HEK293 (cell line): ENCODE results near the gene PHF5A.
A peak's percentile ranks its signal among the peaks of the same experiment; 100 is the strongest.

Source experiments
- HOXD13 ChIP-seq: sonication (generic); formaldehyde crosslinking; IDR thresholded peaks from 2 replicates; pipeline ENCODE4 v1.8.0; 2022; ENCODE audit warnings: missing genetic modification reagents, borderline replicate concordance
- KLF7 ChIP-seq: fragments of 450-650 bp; formaldehyde crosslinking; IDR thresholded peaks from 2 replicates; pipeline ENCODE4 v1.5.1; 2016; ENCODE audit warnings: missing biosample characterization, missing genetic modification characterization, borderline replicate concordance
- KLF8 ChIP-seq: fragments of 450-650 bp; formaldehyde crosslinking; IDR thresholded peaks from 2 replicates; pipeline ENCODE4 v1.5.1; 2016; ENCODE audit warnings: missing biosample characterization, missing genetic modification characterization
- RBAK ChIP-seq: fragments of 450-650 bp; formaldehyde crosslinking; IDR thresholded peaks from 2 replicates; pipeline ENCODE4 v1.5.1; 2016; ENCODE audit warnings: missing biosample characterization, missing genetic modification characterization
- SCRT2 ChIP-seq: fragments of 450-650 bp; formaldehyde crosslinking; IDR thresholded peaks from 2 replicates; pipeline ENCODE4 v1.5.1; 2016; ENCODE audit warnings: missing biosample characterization, missing genetic modification characterization
- SP3 ChIP-seq: fragments of 450-650 bp; formaldehyde crosslinking; IDR thresholded peaks from 2 replicates; pipeline ENCODE4 v1.5.1; 2016; ENCODE audit warnings: missing biosample characterization, missing genetic modification characterization
- ZBTB21 ChIP-seq: fragments of 450-650 bp; formaldehyde crosslinking; IDR thresholded peaks from 2 replicates; pipeline ENCODE4 v1.5.1; 2017; ENCODE audit warnings: missing biosample characterization, missing genetic modification characterization
- ZBTB44 ChIP-seq: fragments of 450-650 bp; IDR thresholded peaks from 2 replicates; pipeline ENCODE4 v1.5.1; 2018; ENCODE audit warnings: missing biosample characterization, mild to moderate bottlenecking, missing genetic modification characterization
- ZNF148 ChIP-seq: fragments of 450-650 bp; formaldehyde crosslinking; IDR thresholded peaks from 2 replicates; pipeline ENCODE4 v1.5.0; 2017; ENCODE audit warnings: missing biosample characterization, missing genetic modification characterization, borderline replicate concordance
- ZNF302 ChIP-seq: fragments of 450-650 bp; formaldehyde crosslinking; IDR thresholded peaks from 2 replicates; pipeline ENCODE4 v1.5.1; 2016; ENCODE audit warnings: missing biosample characterization, missing genetic modification characterization, low read depth
- ZNF324 ChIP-seq: fragments of 450-650 bp; formaldehyde crosslinking; IDR thresholded peaks from 2 replicates; pipeline ENCODE4 v1.5.1; 2016; ENCODE audit warnings: missing biosample characterization, missing genetic modification characterization
- ZNF423 ChIP-seq: fragments of 450-650 bp; formaldehyde crosslinking; IDR thresholded peaks from 2 replicates; pipeline ENCODE4 v1.5.1; 2016; ENCODE audit warnings: missing biosample characterization, missing genetic modification characterization
- ZNF433 ChIP-seq: fragments of 450-650 bp; formaldehyde crosslinking; IDR thresholded peaks from 2 replicates; pipeline ENCODE4 v1.5.1; 2016; ENCODE audit warnings: missing biosample characterization, missing genetic modification characterization, low read depth
- ZNF529 ChIP-seq: fragments of 450-650 bp; formaldehyde crosslinking; IDR thresholded peaks from 2 replicates; pipeline ENCODE4 v1.5.1; 2017; ENCODE audit warnings: missing genetic modification characterization, missing biosample characterization; ENCODE audit not compliant: insufficient replicate concordance
- ZNF549 ChIP-seq: fragments of 450-650 bp; IDR thresholded peaks from 2 replicates; pipeline ENCODE4 v1.5.1; 2018; ENCODE audit warnings: missing biosample characterization, missing genetic modification characterization, mild to moderate bottlenecking, inconsistent platforms, moderate library complexity
- ZNF580 ChIP-seq: fragments of 450-650 bp; formaldehyde crosslinking; IDR thresholded peaks from 2 replicates; pipeline ENCODE4 v1.5.1; 2016; ENCODE audit warnings: missing biosample characterization, missing genetic modification characterization
- ZNF610 ChIP-seq: fragments of 450-650 bp; formaldehyde crosslinking; IDR thresholded peaks from 2 replicates; pipeline ENCODE4 v1.5.1; 2016; ENCODE audit warnings: missing biosample characterization, missing genetic modification characterization, borderline replicate concordance
- ZNF621 ChIP-seq: fragments of 450-650 bp; formaldehyde crosslinking; IDR thresholded peaks from 2 replicates; pipeline ENCODE4 v1.5.1; 2017; ENCODE audit warnings: missing biosample characterization, missing genetic modification characterization
- ZNF626 ChIP-seq: fragments of 450-650 bp; sonication (Bioruptor Pico); formaldehyde crosslinking; IDR thresholded peaks from 2 replicates; pipeline ENCODE4 v1.5.1; 2018; ENCODE audit warnings: missing biosample characterization, missing genetic modification characterization, inconsistent platforms
- ZNF670 ChIP-seq: fragments of 450-650 bp; formaldehyde crosslinking; IDR thresholded peaks from 2 replicates; pipeline ENCODE4 v1.5.1; 2016; ENCODE audit warnings: missing biosample characterization, missing genetic modification characterization, low read depth
- ZNF777 ChIP-seq: fragments of 450-650 bp; formaldehyde crosslinking; IDR thresholded peaks from 2 replicates; pipeline ENCODE4 v1.5.1; 2017; ENCODE audit warnings: missing biosample characterization, missing genetic modification characterization, borderline replicate concordance
- ZNF843 ChIP-seq: fragments of 450-650 bp; formaldehyde crosslinking; IDR thresholded peaks from 2 replicates; pipeline ENCODE4 v1.5.1; 2016; ENCODE audit warnings: missing biosample characterization, missing genetic modification characterization
- ZSCAN30 ChIP-seq: fragments of 450-650 bp; IDR thresholded peaks from 2 replicates; pipeline ENCODE4 v1.5.1; 2018; ENCODE audit warnings: missing biosample characterization, mild to moderate bottlenecking, missing genetic modification characterization, moderate library complexity
- ZSCAN4 ChIP-seq: fragments of 450-650 bp; formaldehyde crosslinking; IDR thresholded peaks from 2 replicates; pipeline ENCODE4 v1.5.1; 2017; ENCODE audit warnings: missing biosample characterization, missing genetic modification characterization
- TF ChIP-seq, protein P1 (sequence below): fragments of 450-650 bp; formaldehyde crosslinking; IDR thresholded peaks from 2 replicates; pipeline ENCODE4 v1.5.1; 2016; ENCODE audit warnings: missing biosample characterization, missing genetic modification characterization
- TF ChIP-seq, protein P2 (sequence below): fragments of 450-650 bp; formaldehyde crosslinking; IDR thresholded peaks from 2 replicates; pipeline ENCODE4 v1.5.1; 2016; ENCODE audit warnings: missing biosample characterization, missing genetic modification characterization
- TF ChIP-seq, protein P3 (sequence below): fragments of 450-650 bp; formaldehyde crosslinking; IDR thresholded peaks from 2 replicates; pipeline ENCODE4 v1.5.1; 2017; ENCODE audit warnings: missing biosample characterization, mild to moderate bottlenecking, missing genetic modification characterization, moderate library complexity

Gene PHF5A

GRCh38 chr22:41468381-41469217 lies at the start of gene PHF5A, which contains the start of gene ACO2 (continued):
- TF ChIP-seq, protein P1, sequence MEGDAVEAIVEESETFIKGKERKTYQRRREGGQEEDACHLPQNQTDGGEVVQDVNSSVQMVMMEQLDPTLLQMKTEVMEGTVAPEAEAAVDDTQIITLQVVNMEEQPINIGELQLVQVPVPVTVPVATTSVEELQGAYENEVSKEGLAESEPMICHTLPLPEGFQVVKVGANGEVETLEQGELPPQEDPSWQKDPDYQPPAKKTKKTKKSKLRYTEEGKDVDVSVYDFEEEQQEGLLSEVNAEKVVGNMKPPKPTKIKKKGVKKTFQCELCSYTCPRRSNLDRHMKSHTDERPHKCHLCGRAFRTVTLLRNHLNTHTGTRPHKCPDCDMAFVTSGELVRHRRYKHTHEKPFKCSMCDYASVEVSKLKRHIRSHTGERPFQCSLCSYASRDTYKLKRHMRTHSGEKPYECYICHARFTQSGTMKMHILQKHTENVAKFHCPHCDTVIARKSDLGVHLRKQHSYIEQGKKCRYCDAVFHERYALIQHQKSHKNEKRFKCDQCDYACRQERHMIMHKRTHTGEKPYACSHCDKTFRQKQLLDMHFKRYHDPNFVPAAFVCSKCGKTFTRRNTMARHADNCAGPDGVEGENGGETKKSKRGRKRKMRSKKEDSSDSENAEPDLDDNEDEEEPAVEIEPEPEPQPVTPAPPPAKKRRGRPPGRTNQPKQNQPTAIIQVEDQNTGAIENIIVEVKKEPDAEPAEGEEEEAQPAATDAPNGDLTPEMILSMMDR (tag by site-specific recombination), result no peak
- TF ChIP-seq ZNF626, result no peak
- no peak for TF ChIP-seq ZNF670 (tag by site-specific recombination)
- TF ChIP-seq ZNF843, result 0 out of 2 replicates have a peak, but pooled peaks have one; percentile 41
- no peak for TF ChIP-seq ZNF148 (tag by site-specific recombination)
- TF ChIP-seq ZNF433, result no peak
- TF ChIP-seq ZSCAN4 (tag by site-specific recombination), result 0 out of 2 replicates have a peak, but pooled peaks have one; percentile 17
- no peak for TF ChIP-seq ZNF529 (tag by site-specific recombination)
- TF ChIP-seq KLF8 (tag by site-specific recombination), result peak; percentile 100
- TF ChIP-seq ZNF777, result no peak
- no peak for TF ChIP-seq ZNF302
- peak; percentile 100 for TF ChIP-seq KLF7 (tag by site-specific recombination)
- TF ChIP-seq ZNF610 (tag by site-specific recombination), result no peak
- peak; percentile 71 for TF ChIP-seq ZBTB21 (tag by site-specific recombination)
- TF ChIP-seq ZNF423 (tag by site-specific recombination), result no peak
- TF ChIP-seq, protein P2, sequence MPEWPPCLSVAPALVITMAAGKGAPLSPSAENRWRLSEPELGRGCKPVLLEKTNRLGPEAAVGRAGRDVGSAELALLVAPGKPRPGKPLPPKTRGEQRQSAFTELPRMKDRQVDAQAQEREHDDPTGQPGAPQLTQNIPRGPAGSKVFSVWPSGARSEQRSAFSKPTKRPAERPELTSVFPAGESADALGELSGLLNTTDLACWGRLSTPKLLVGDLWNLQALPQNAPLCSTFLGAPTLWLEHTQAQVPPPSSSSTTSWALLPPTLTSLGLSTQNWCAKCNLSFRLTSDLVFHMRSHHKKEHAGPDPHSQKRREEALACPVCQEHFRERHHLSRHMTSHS (tag by site-specific recombination), result no peak
- TF ChIP-seq ZBTB44 (tag by site-specific recombination), result peak; percentile 61; the same call in 1 of the 2 replicates
- TF ChIP-seq ZNF580 (tag by site-specific recombination), result 0 out of 2 replicates have a peak, but pooled peaks have one; percentile 8
- peak; percentile 93 for TF ChIP-seq HOXD13 (CRISPR knock-in tag)
- TF ChIP-seq ZNF621 (tag by site-specific recombination), result no peak
- TF ChIP-seq ZNF549, result no peak
- TF ChIP-seq SP3 (tag by site-specific recombination), result peak; percentile 99
- TF ChIP-seq ZSCAN30 (tag by site-specific recombination), result 0 out of 2 replicates have a peak, but pooled peaks have one; percentile 59
- TF ChIP-seq ZNF324, result peak; percentile 98
- no peak for TF ChIP-seq RBAK (tag by site-specific recombination)
- TF ChIP-seq, protein P3, sequence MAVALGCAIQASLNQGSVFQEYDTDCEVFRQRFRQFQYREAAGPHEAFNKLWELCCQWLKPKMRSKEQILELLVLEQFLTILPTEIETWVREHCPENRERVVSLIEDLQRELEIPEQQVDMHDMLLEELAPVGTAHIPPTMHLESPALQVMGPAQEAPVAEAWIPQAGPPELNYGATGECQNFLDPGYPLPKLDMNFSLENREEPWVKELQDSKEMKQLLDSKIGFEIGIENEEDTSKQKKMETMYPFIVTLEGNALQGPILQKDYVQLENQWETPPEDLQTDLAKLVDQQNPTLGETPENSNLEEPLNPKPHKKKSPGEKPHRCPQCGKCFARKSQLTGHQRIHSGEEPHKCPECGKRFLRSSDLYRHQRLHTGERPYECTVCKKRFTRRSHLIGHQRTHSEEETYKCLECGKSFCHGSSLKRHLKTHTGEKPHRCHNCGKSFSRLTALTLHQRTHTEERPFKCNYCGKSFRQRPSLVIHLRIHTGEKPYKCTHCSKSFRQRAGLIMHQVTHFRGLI (tag by site-specific recombination), result no peak; the same call in 1 of the 2 replicates
- TF ChIP-seq SCRT2 (tag by site-specific recombination), result no peak
